Upper lobe of left lung (tissue), 6 donors: ENCODE data around the gene PTGES3L. TPM values are rescaled to one million over a fixed set of nuclear protein-coding genes. Genes with fewer than 3 reads are reported as not detected.

Experiments
- ATAC-seq, 2 donors: fragments of 200-7000 bp; cut with Tn5 transposase; one replicate each; pipeline ENCODE4 v1.9.1; 2022; ENCODE audit warnings: mild to moderate bottlenecking in 2 of 2, moderate library complexity in 2 of 2; ENCODE audit not compliant: low FRiP score in 2 of 2
- DNase-seq, 2 donors: peaks; one replicate each; pipeline ENCODE4 v3.0.0-alpha.2; 2019 to 2020
- H3K27ac ChIP-seq, 4 donors: fragments of 200-600 bp; sonication (generic); one replicate each; pipeline ENCODE4 v1.5.1; 2016 to 2019
- H3K27me3 ChIP-seq, 4 donors: fragments of 200-600 bp; sonication (generic); one replicate each; pipeline ENCODE4 v1.5.1; 2017 to 2019
- H3K36me3 ChIP-seq, 4 donors: fragments of 200-600 bp; sonication (generic); one replicate each; pipeline ENCODE4 v1.5.1; 2016 to 2019
- H3K4me1 ChIP-seq, 4 donors: fragments of 200-600 bp; sonication (generic); one replicate each; pipeline ENCODE4 v1.5.1; 2018 to 2019
- H3K4me3 ChIP-seq, 4 donors: fragments of 200-600 bp; sonication (generic); one replicate each; pipeline ENCODE4 v1.5.1; 2017 to 2019; ENCODE audit warnings: mild to moderate bottlenecking in 2 of 4, moderate library complexity in 1 of 4
- H3K9me3 ChIP-seq, 4 donors: fragments of 200-600 bp; sonication (generic); one replicate each; pipeline ENCODE4 v1.5.1; 2018 to 2019
- CTCF ChIP-seq, 6 experiments: fragments of 450-650 bp in 4 of 6; fragments of 200-600 bp in 2 of 6; sonication (generic) in 2 of 6; IDR thresholded peaks; one replicate each; pipeline ENCODE4 v1.5.1; 2016 to 2019; ENCODE audit warnings: antibody characterized with exemption in 6 of 6
- EP300 ChIP-seq, 4 donors: sonication (generic); formaldehyde crosslinking; IDR thresholded peaks; one replicate each; pipeline ENCODE4 v1.5.1; 2017; ENCODE audit warnings: antibody characterized with exemption in 4 of 4, control low read depth in 2 of 4
- POLR2A ChIP-seq, 4 donors: fragments of 450-650 bp; IDR thresholded peaks; one replicate each; pipeline ENCODE4 v1.5.1; 2016 to 2017; ENCODE audit warnings: antibody characterized with exemption in 4 of 4, mild to moderate bottlenecking in 2 of 4
- POLR2AphosphoS5 ChIP-seq, 2 donors: sonication (generic); formaldehyde crosslinking; IDR thresholded peaks; one replicate each; pipeline ENCODE4 v1.5.1; 2017; ENCODE audit warnings: antibody characterized with exemption in 2 of 2
- WGBS, 2 donors: methylation state at CpG; one replicate each; pipeline ENCODE4 v1.1.5; 2017 to 2018; 5-methylcytosine and 5-hydroxymethylcytosine counted together
- total RNA-seq, 6 donors: library from RNA; depleted of rRNA in 4 of 6; stranded (reverse); fragments of >200 nt in 4 of 6; gene quantifications; one replicate each; pipeline versions ENCODE4 v1.1.0 to v1.2.1, GENCODE V29; 2016 to 2021
- donor health status: DM: no; HTN: no; CAD: no; lungs with moderate emphysema.
- donor health status: DM: no; HTN: yes; CAD: no; lungs with severe emphysema.

The PTGES3L gene
- total RNA-seq, 6 donors from 2014 or later, result 0.11 to 7.3 (median 0.76) TPM; not detected in 1

- H3K36me3 ChIP-seq, result no peaks in the 10 kb centered on the region
- H3K27ac ChIP-seq, result no peak overlapping the region
- 42 to 44% methylated on average over 5 of the region's 5 CpGs for WGBS, 2 donors
- ATAC-seq (no peak), DNase-seq (no peak)
- H3K9me3 ChIP-seq, result no peaks in the 10 kb centered on the region
- TF ChIP-seq POLR2AphosphoS5 (IDR thresholded peaks at IDR 0.05) (no peak), EP300 (IDR thresholded peaks at IDR 0.05) (no peak), POLR2A (IDR thresholded peaks at IDR 0.05) (no peak), CTCF (IDR thresholded peaks at IDR 0.05) (no peak)
- no peak overlapping the region for H3K4me3 ChIP-seq
- H3K27me3 ChIP-seq, result no peaks in the 10 kb centered on the region
- peaks cover 0 to 7% (median 3%) of the 10 kb centered on the region in 4 donors for H3K4me1 ChIP-seq
These were observed 10.8 kb downstream of the PTGES3L start for GRCh38 chr17:42969001-42969581.

DNA sequence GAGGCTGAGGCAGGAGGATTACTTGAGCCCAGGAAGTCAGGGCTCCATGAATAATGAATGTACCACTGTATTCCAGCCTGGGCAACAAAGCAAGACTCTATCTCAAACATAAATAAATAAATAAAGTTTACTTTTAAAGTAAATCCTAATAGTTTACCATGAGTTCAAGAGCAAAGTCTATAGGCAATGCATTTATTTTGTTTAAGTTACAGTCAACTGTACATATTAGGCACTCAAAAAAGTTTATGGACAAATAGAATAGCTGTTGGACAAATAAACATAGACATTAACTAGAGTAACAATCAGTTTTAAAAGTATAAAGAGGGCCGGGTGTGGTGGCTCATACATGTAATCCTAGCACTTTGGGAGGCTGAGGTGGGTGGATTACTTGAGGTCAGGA, 12.0 kb downstream of the PTGES3L start:
- DNase-seq, result no peak
- no peak overlapping the region for H3K4me3 ChIP-seq
- WGBS, 2 donors, result 70 to 79% methylated on average over 1 of the region's 1 CpG

DNA sequence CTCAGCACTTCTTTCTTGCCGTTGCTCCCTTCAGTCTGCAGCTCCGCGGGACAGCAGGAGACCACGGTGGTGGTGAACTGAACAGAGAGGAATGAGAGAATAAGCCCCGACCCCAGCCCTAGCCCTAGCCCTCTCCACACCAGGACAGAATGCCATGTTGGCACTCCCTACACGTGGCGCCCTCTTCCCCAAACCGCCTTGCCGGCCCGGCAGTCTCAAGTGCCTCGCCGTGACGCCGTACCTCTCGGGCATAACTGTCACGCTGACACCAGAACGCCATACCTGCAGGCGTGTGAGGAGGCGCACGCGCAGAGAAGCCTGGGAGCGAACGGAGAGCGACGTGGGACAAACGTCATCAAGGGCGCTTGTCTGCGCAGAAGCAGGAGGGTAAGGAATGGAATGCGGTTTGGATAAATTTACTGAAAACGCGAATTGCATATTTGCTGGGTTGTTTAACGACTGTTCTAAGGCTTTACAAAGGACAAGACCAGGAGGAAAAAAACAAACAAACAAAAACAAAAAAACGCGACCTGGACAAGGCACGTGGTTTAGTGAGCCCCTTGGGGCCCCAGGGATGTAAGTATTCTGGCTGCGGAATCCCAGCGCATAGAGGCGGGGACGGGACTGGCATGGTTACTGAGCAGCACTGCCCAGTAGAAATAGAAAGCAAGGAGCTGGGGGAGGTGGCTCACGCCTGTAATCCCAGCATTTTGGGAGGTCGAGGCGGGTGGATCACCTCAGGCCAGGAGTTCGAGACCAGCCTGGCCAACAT, 15.5 kb downstream of the PTGES3L start, which contains the start of gene AARSD1:
AARSD1 (minus strand) TSS at position 294 of the 772 bp plus-strand sequence; CDS start at position 280, 14 bp downstream.
- H3K9me3 ChIP-seq, result no peaks in the 10 kb centered on the region
- peaks cover 17 to 29% (median 25%) of the 10 kb centered on the region in 4 donors for H3K36me3 ChIP-seq
- peak within 1 kb of the TSS; percentile 29 to 77 (median 60) for H3K4me3 ChIP-seq
- TF ChIP-seq EP300 (IDR thresholded peaks at IDR 0.05) (peak in 1 of 4 donors; percentile 87), POLR2A (IDR thresholded peaks at IDR 0.05) (peak in 3 of 4 donors; percentile 14 to 82 (median 43)), CTCF (IDR thresholded peaks at IDR 0.05) (peak in 2 of 6 experiments; percentile 21 to 31), POLR2AphosphoS5 (IDR thresholded peaks at IDR 0.05) (peak; percentile 89 to 98)
- peak; percentile 96 to 98 for ATAC-seq
- DNase-seq, result peak; percentile 93 to 94
- H3K27me3 ChIP-seq, result no peaks in the 10 kb centered on the region
- H3K4me1 ChIP-seq, result peaks cover 0 to 22% (median 9%) of the 10 kb centered on the region in 4 donors
- peak within 1 kb of the TSS; percentile 78 to 84 (median 79) for H3K27ac ChIP-seq
- 1 to 2% methylated on average over 36 to 41 of the region's 43 CpGs for WGBS, 2 donors

More for the DNA sequence above, 12.0 kb downstream of the PTGES3L start:
- Histone ChIP-seq H3K36me3 (no peaks in the 10 kb centered on the region), H3K27ac (no peak overlapping the region), H3K27me3 (no peaks in the 10 kb centered on the region), H3K4me1 (peaks cover 0 to 17% (median 9%) of the 10 kb centered on the region in 4 donors), H3K9me3 (no peaks in the 10 kb centered on the region)
- ATAC-seq, result no peak
- TF ChIP-seq CTCF (IDR thresholded peaks at IDR 0.05), result no peak
- no peak for TF ChIP-seq POLR2A (IDR thresholded peaks at IDR 0.05)
- TF ChIP-seq POLR2AphosphoS5 (IDR thresholded peaks at IDR 0.05), result no peak
- no peak for TF ChIP-seq EP300 (IDR thresholded peaks at IDR 0.05)

DNA sequence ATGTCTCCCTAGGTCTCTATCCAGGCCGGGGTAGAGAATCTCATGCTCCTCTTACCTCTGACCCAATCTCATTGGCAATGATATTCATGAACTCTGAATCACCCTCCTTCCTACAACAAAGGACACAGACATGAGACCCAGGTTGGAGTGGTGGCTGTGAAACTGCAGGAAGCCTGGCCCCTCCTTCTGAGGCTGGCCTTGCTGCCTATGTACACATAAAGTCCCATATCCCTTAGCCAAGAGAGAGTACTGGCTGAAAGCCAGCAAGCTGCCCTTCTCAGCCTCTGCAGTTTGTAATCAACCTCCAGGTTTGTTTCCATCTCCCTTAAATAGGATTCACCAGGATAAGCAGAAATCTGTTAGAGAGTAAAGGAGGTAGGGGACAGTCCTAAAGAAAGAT, 26.2 kb downstream of the PTGES3L start:
- no peak for DNase-seq
- Histone ChIP-seq H3K9me3 (no peaks in the 10 kb centered on the region), H3K27me3 (no peaks in the 10 kb centered on the region), H3K4me3 (no peak overlapping the region), H3K4me1 (no peaks in the 10 kb centered on the region), H3K27ac (no peak overlapping the region), H3K36me3 (peaks cover 4 to 93% (median 77%) of the 10 kb centered on the region in 4 donors)
- TF ChIP-seq POLR2AphosphoS5 (IDR thresholded peaks at IDR 0.05) (no peak), EP300 (IDR thresholded peaks at IDR 0.05) (no peak)
- no peak for ATAC-seq
- WGBS, 2 donors, result 78% methylated on average over 1 of the region's 1 CpG

GRCh38 chr17:42950044-42950783, 29.7 kb downstream of the PTGES3L start:
- Histone ChIP-seq H3K36me3 (peaks cover 4 to 69% (median 58%) of the 10 kb centered on the region in 4 donors), H3K4me1 (peaks cover 0 to 6% (median 3%) of the 10 kb centered on the region in 4 donors), H3K9me3 (no peaks in the 10 kb centered on the region), H3K27me3 (no peaks in the 10 kb centered on the region), H3K4me3 (no peak overlapping the region), H3K27ac (no peak overlapping the region)
- ATAC-seq (no peak), DNase-seq (peak in 1 of 2 donors; percentile 12)
- 94 to 95% methylated on average over 13 of the region's 13 CpGs for WGBS, 2 donors
- TF ChIP-seq EP300 (IDR thresholded peaks at IDR 0.05) (no peak), POLR2A (IDR thresholded peaks at IDR 0.05) (no peak), CTCF (IDR thresholded peaks at IDR 0.05) (no peak), POLR2AphosphoS5 (IDR thresholded peaks at IDR 0.05) (no peak)
